ENCODE measurements around the gene EEFSEC. TPM values are rescaled to one million over a fixed set of nuclear protein-coding genes. Genes with fewer than 3 reads are reported as not detected.
A peak's percentile ranks its signal among the peaks of the same experiment; 100 is the strongest.

Gene EEFSEC
- total RNA-seq, 2 donors from 2014 or later: 10.5 to 12.8 TPM

DNA sequence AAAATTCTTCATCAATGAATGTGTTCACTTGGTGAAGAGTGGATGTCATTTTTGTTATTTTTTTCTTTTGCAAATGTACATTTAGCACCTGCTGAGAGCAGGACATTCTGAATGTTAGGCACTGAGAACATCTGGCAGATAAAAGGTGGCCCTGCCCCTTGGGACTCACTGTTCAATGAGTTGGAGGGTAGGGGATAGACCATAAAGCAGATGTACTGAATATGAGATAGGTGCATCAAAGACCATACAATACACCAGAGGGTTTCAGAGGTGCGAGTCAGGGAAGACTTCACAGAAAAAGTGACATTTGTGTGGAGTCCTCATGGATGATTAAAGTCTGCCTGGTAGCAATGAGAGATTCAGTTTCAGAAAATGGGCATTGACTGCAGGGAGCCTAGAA, 34.2 kb downstream of the EEFSEC start:
- peak; percentile 42 for ATAC-seq (replicated peaks)
- no peak overlapping the region for H3K4me3 Mint-ChIP-seq
- no peaks in the 10 kb centered on the region for H3K27me3 Mint-ChIP-seq
- H3K4me1 Mint-ChIP-seq: peaks cover 8% of the 10 kb centered on the region
- H3K9me3 Mint-ChIP-seq: no peaks in the 10 kb centered on the region
- peak overlapping the region; percentile 40 for H3K27ac Mint-ChIP-seq
- no peaks in the 10 kb centered on the region for H3K36me3 Mint-ChIP-seq (ENCODE audit: low read depth)

GRCh38 chr3:128188326-128188725, 35.0 kb downstream of the EEFSEC start:
- ATAC-seq (replicated peaks): no peak
- Mint-ChIP-seq H3K27ac (no peak overlapping the region), H3K27me3 (no peaks in the 10 kb centered on the region), H3K9me3 (no peaks in the 10 kb centered on the region), H3K36me3 (ENCODE audit: low read depth) (no peaks in the 10 kb centered on the region), H3K4me1 (peaks cover 8% of the 10 kb centered on the region), H3K4me3 (no peak overlapping the region)

- Mint-ChIP-seq H3K9me3 (no peaks in the 10 kb centered on the region), H3K4me1 (peaks cover 8% of the 10 kb centered on the region), H3K27ac (no peak overlapping the region), H3K4me3 (no peak overlapping the region), H3K27me3 (no peaks in the 10 kb centered on the region), H3K36me3 (ENCODE audit: low read depth) (no peaks in the 10 kb centered on the region)
- ATAC-seq (replicated peaks): peak; percentile 35
These were observed 35.7 kb downstream of the EEFSEC start for GRCh38 chr3:128188956-128189355.

- H3K27ac Mint-ChIP-seq: no peak overlapping the region
- H3K27me3 Mint-ChIP-seq: no peaks in the 10 kb centered on the region
- H3K36me3 Mint-ChIP-seq (ENCODE audit: low read depth): no peaks in the 10 kb centered on the region
- peaks cover 8% of the 10 kb centered on the region for H3K4me1 Mint-ChIP-seq
- H3K9me3 Mint-ChIP-seq: no peaks in the 10 kb centered on the region
- no peak for ATAC-seq (replicated peaks)
- no peak overlapping the region for H3K4me3 Mint-ChIP-seq
These were observed 37.2 kb downstream of the EEFSEC start for GRCh38 chr3:128190501-128190900.

GRCh38 chr3:128192131-128192530, 38.9 kb downstream of the EEFSEC start:
- H3K36me3 Mint-ChIP-seq (ENCODE audit: low read depth): no peaks in the 10 kb centered on the region
- peaks cover 5% of the 10 kb centered on the region for H3K4me1 Mint-ChIP-seq
- H3K4me3 Mint-ChIP-seq: no peak overlapping the region
- no peaks in the 10 kb centered on the region for H3K27me3 Mint-ChIP-seq
- H3K27ac Mint-ChIP-seq: no peak overlapping the region
- H3K9me3 Mint-ChIP-seq: no peaks in the 10 kb centered on the region
- ATAC-seq (replicated peaks): no peak

GRCh38 chr3:128193168-128193567, 39.9 kb downstream of the EEFSEC start:
- no peaks in the 10 kb centered on the region for H3K27me3 Mint-ChIP-seq
- no peaks in the 10 kb centered on the region for H3K9me3 Mint-ChIP-seq
- H3K36me3 Mint-ChIP-seq (ENCODE audit: low read depth): no peaks in the 10 kb centered on the region
- no peak for ATAC-seq (replicated peaks)
- peaks cover 5% of the 10 kb centered on the region for H3K4me1 Mint-ChIP-seq
- H3K27ac Mint-ChIP-seq: no peak overlapping the region
- no peak overlapping the region for H3K4me3 Mint-ChIP-seq

DNA sequence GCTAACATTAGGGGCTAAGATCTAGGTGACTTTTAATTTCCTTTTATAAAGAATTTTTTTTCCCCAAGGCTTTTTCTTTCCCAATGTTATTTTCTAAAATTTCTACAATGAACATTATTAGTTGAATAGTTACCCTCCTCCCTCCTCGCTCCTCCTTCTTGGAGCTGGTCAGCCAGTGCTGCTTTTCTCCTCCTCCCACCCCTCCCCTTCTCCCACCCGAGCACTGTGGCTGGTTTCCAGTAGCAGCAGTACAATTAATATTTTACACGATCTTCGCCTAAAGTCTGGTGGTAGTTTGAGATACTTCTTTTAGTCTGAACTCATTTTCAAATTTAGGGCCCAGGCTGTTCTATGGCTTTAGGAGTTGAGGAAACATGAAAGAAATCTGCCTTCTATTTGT, 41.6 kb downstream of the EEFSEC start:
- Mint-ChIP-seq H3K36me3 (ENCODE audit: low read depth) (no peaks in the 10 kb centered on the region), H3K27ac (no peak overlapping the region), H3K9me3 (no peaks in the 10 kb centered on the region), H3K4me1 (peaks cover 8% of the 10 kb centered on the region), H3K4me3 (no peak overlapping the region), H3K27me3 (no peaks in the 10 kb centered on the region)
- no peak for ATAC-seq (replicated peaks)

DNA sequence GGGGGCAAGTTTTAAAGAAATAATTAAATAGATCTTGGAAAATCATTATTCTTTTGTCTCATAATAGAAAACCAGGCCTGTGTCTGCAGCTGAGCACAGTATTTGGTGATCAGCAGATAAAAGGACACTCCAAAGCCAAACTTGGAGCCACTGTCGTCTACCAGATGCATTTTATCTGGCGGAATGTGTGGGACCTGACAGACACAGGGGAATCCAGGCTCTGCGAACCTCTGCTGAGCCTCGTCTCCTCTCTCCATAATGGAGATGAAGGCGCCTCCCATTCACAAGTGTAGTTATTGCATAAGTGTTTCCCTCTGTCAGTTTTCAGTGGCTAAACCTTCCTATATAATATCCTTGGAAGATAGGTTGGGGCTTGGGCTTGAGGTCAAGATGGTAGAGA, 42.1 kb downstream of the EEFSEC start:
- no peak overlapping the region for H3K4me3 Mint-ChIP-seq
- peaks cover 8% of the 10 kb centered on the region for H3K4me1 Mint-ChIP-seq
- no peaks in the 10 kb centered on the region for H3K27me3 Mint-ChIP-seq
- no peaks in the 10 kb centered on the region for H3K36me3 Mint-ChIP-seq (ENCODE audit: low read depth)
- no peak for ATAC-seq (replicated peaks)
- H3K27ac Mint-ChIP-seq: no peak overlapping the region
- no peaks in the 10 kb centered on the region for H3K9me3 Mint-ChIP-seq

DNA sequence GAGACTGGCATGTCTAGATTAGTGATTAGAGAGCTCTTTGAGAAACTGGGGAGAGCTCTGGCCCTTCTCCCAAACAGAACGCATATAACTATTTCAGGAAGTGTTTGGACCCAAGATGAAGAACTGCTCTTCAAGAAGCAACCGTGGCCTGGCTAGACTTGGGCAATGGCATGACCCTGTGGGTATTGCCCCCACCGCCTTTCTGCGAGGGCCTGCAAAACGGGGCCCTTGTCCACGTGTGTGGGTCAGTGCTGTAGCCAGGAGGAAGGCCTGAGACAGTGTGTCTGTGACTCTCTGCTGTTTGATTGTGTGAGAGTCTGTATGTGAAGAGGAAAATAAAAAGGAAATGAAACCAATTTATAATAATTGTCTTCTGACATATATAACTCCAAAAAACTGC, 42.5 kb downstream of the EEFSEC start:
- Mint-ChIP-seq H3K27me3 (no peaks in the 10 kb centered on the region), H3K36me3 (ENCODE audit: low read depth) (no peaks in the 10 kb centered on the region), H3K4me1 (peaks cover 8% of the 10 kb centered on the region), H3K4me3 (no peak overlapping the region), H3K27ac (no peak overlapping the region), H3K9me3 (no peaks in the 10 kb centered on the region)
- no peak for ATAC-seq (replicated peaks)

- H3K9me3 Mint-ChIP-seq: no peaks in the 10 kb centered on the region
- no peaks in the 10 kb centered on the region for H3K27me3 Mint-ChIP-seq
- peaks cover 8% of the 10 kb centered on the region for H3K4me1 Mint-ChIP-seq
- no peak overlapping the region for H3K4me3 Mint-ChIP-seq
- no peaks in the 10 kb centered on the region for H3K36me3 Mint-ChIP-seq (ENCODE audit: low read depth)
- no peak overlapping the region for H3K27ac Mint-ChIP-seq
- ATAC-seq (replicated peaks): no peak
These were observed 43.4 kb downstream of the EEFSEC start for GRCh38 chr3:128196647-128197046.

- Mint-ChIP-seq H3K36me3 (ENCODE audit: low read depth) (no peaks in the 10 kb centered on the region), H3K27me3 (no peaks in the 10 kb centered on the region), H3K9me3 (no peaks in the 10 kb centered on the region), H3K4me3 (no peak overlapping the region), H3K27ac (no peak overlapping the region), H3K4me1 (peaks cover 8% of the 10 kb centered on the region)
- no peak for ATAC-seq (replicated peaks)
These were observed 44.6 kb downstream of the EEFSEC start for GRCh38 chr3:128197855-128198254.

GRCh38 chr3:128198313-128198712, 45.0 kb downstream of the EEFSEC start:
- ATAC-seq (replicated peaks): no peak
- Mint-ChIP-seq H3K4me3 (no peak overlapping the region), H3K9me3 (no peaks in the 10 kb centered on the region), H3K27ac (no peak overlapping the region), H3K27me3 (no peaks in the 10 kb centered on the region), H3K4me1 (peaks cover 8% of the 10 kb centered on the region), H3K36me3 (ENCODE audit: low read depth) (no peaks in the 10 kb centered on the region)

GRCh38 chr3:128199110-128199509, 45.8 kb downstream of the EEFSEC start:
- Mint-ChIP-seq H3K4me1 (peaks cover 8% of the 10 kb centered on the region), H3K27me3 (no peaks in the 10 kb centered on the region), H3K9me3 (no peaks in the 10 kb centered on the region), H3K27ac (no peak overlapping the region), H3K4me3 (no peak overlapping the region), H3K36me3 (ENCODE audit: low read depth) (no peaks in the 10 kb centered on the region)
- ATAC-seq (replicated peaks): no peak

- H3K4me3 Mint-ChIP-seq: no peak overlapping the region
- H3K4me1 Mint-ChIP-seq: peaks cover 8% of the 10 kb centered on the region
- no peak for ATAC-seq (replicated peaks)
- no peaks in the 10 kb centered on the region for H3K27me3 Mint-ChIP-seq
- no peaks in the 10 kb centered on the region for H3K36me3 Mint-ChIP-seq (ENCODE audit: low read depth)
- H3K9me3 Mint-ChIP-seq: no peaks in the 10 kb centered on the region
- H3K27ac Mint-ChIP-seq: no peak overlapping the region
These were observed 48.0 kb downstream of the EEFSEC start for GRCh38 chr3:128201158-128201755.

- no peak overlapping the region for H3K4me3 Mint-ChIP-seq
- no peak for ATAC-seq (replicated peaks)
- no peak overlapping the region for H3K27ac Mint-ChIP-seq
- H3K27me3 Mint-ChIP-seq: no peaks in the 10 kb centered on the region
- H3K9me3 Mint-ChIP-seq: no peaks in the 10 kb centered on the region
- no peaks in the 10 kb centered on the region for H3K36me3 Mint-ChIP-seq (ENCODE audit: low read depth)
- H3K4me1 Mint-ChIP-seq: peaks cover 4% of the 10 kb centered on the region
These were observed 49.9 kb downstream of the EEFSEC start for GRCh38 chr3:128203169-128203568.

GRCh38 chr3:128205558-128206145, 52.4 kb downstream of the EEFSEC start:
- Mint-ChIP-seq H3K4me1 (no peaks in the 10 kb centered on the region), H3K9me3 (no peaks in the 10 kb centered on the region), H3K27me3 (no peaks in the 10 kb centered on the region), H3K36me3 (ENCODE audit: low read depth) (no peaks in the 10 kb centered on the region), H3K27ac (no peak overlapping the region), H3K4me3 (no peak overlapping the region)
- ATAC-seq (replicated peaks): no peak

Measured in activated T-helper 17 cell treated with anti-CD3 and anti-CD28 coated beads, Interleukin-2, amount 50 U/mL, for 72 hours (primary cell).